ENCODE data around the gene TBC1D9. TPM values are rescaled to one million over a fixed set of nuclear protein-coding genes. Genes with fewer than 3 reads are reported as not detected.

The TBC1D9 gene
- polyA plus RNA-seq, 2 of the 4 experiments (the other 2 are of a cell fraction) = 5.6 to 11.8 TPM

GRCh38 chr4:140726776-140727500, 29.2 kb downstream of the TBC1D9 start (continued):
- TF ChIP-seq ZC3H11A (IDR thresholded peaks at IDR 0.05) = no peak
- no peak for TF ChIP-seq MAFK (IDR thresholded peaks at IDR 0.05; ENCODE audit: partially characterized antibody)
- no peak for TF ChIP-seq USF2 (IDR thresholded peaks at IDR 0.05)
- TF ChIP-seq POLR2AphosphoS2 (conservative IDR thresholded peaks at IDR 0.05; ENCODE audit: low read length) = no peak
- TF ChIP-seq MAX (IDR thresholded peaks at IDR 0.05) = peak; percentile 54; the same call in 1 of the 2 replicates
- no peak for TF ChIP-seq ESRRA (IDR thresholded peaks at IDR 0.05; ENCODE audit: borderline replicate concordance, low read length)
- TF ChIP-seq, protein P1, sequence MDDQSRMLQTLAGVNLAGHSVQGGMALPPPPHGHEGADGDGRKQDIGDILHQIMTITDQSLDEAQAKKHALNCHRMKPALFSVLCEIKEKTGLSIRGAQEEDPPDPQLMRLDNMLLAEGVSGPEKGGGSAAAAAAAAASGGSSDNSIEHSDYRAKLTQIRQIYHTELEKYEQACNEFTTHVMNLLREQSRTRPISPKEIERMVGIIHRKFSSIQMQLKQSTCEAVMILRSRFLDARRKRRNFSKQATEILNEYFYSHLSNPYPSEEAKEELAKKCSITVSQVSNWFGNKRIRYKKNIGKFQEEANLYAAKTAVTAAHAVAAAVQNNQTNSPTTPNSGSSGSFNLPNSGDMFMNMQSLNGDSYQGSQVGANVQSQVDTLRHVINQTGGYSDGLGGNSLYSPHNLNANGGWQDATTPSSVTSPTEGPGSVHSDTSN (IDR thresholded peaks at IDR 0.05) = 0 out of 2 replicates have a peak, but pooled peaks have one; percentile 55
- TF ChIP-seq POLR2A (IDR thresholded peaks at IDR 0.05; ENCODE audit: low read length) = no peak
- no peak for TF ChIP-seq CBX2 (IDR thresholded peaks at IDR 0.05; ENCODE audit: borderline replicate concordance, low read depth)

DNA sequence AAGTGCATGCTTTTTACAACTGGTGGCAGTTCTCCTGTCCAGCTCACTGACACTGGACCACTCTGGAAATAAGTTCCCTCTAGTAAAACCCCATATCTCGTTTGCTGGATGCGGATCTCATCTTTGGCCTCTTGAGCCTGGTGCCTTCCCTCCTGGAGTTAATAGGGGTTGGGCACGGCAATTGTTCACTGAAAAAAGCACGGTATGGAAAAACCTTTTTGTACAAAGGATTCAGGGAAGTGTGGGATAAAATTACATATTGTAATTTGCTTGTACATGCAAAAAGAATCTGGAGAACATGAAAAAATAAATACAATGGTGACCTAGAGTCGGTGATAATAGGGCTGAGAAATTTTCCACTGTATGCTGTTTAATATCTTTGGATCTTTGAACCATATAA, 30.6 kb downstream of the TBC1D9 start:
- Histone ChIP-seq H3K27ac (0 out of 6 replicates have a peak overlapping the region, but pooled peaks of 1 of the 2 experiments have one; percentile 38), H3K4me3 (no peak overlapping the region), H3K4me2 (peak overlapping the region; percentile 86), H3K9me3 (no peaks in the 10 kb centered on the region), H3K4me1 (peaks cover 45% of the 10 kb centered on the region)
- POLR2A ChIA-PET = interaction anchor here (1.3 kb wide), 1 partner anchor 31 kb away, joined by 4 read pairs; the partner anchor contains the start of gene TBC1D9
- no peak for FAIRE-seq
- no peak for TF ChIP-seq TFCP2L1 (CRISPR knock-in tag; IDR thresholded peaks at IDR 0.05)
- TF ChIP-seq ZFP36 (IDR thresholded peaks at IDR 0.05; ENCODE audit: borderline replicate concordance, partially characterized antibody) = no peak
- no peak for TF ChIP-seq MAZ (IDR thresholded peaks at IDR 0.05; ENCODE audit: borderline replicate concordance, low read depth, low read length)
- TF ChIP-seq POLR2AphosphoS2 (conservative IDR thresholded peaks at IDR 0.05; ENCODE audit: low read length) = no peak
- no peak for TF ChIP-seq TP53 (CRISPR knock-in tag; IDR thresholded peaks at IDR 0.05)
- TF ChIP-seq ATOH8 (CRISPR knock-in tag; IDR thresholded peaks at IDR 0.05; ENCODE audit: low read depth) = no peak
- no peak for TF ChIP-seq PHF8 (IDR thresholded peaks at IDR 0.05; ENCODE audit: borderline replicate concordance, low read depth)
- TF ChIP-seq HOXB5 (CRISPR knock-in tag; IDR thresholded peaks at IDR 0.05) = no peak
- TF ChIP-seq, protein P2, sequence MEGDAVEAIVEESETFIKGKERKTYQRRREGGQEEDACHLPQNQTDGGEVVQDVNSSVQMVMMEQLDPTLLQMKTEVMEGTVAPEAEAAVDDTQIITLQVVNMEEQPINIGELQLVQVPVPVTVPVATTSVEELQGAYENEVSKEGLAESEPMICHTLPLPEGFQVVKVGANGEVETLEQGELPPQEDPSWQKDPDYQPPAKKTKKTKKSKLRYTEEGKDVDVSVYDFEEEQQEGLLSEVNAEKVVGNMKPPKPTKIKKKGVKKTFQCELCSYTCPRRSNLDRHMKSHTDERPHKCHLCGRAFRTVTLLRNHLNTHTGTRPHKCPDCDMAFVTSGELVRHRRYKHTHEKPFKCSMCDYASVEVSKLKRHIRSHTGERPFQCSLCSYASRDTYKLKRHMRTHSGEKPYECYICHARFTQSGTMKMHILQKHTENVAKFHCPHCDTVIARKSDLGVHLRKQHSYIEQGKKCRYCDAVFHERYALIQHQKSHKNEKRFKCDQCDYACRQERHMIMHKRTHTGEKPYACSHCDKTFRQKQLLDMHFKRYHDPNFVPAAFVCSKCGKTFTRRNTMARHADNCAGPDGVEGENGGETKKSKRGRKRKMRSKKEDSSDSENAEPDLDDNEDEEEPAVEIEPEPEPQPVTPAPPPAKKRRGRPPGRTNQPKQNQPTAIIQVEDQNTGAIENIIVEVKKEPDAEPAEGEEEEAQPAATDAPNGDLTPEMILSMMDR (IDR thresholded peaks at IDR 0.05) = no peak
- TF ChIP-seq FOXS1 (CRISPR knock-in tag; IDR thresholded peaks at IDR 0.05) = no peak
- no peak for TF ChIP-seq CEBPB (IDR thresholded peaks at IDR 0.05)
- no peak for TF ChIP-seq HDAC2 (IDR thresholded peaks at IDR 0.05)
- TF ChIP-seq, protein P1 (IDR thresholded peaks at IDR 0.05) = no peak
- TF ChIP-seq KDM1A (IDR thresholded peaks at IDR 0.05; ENCODE audit: low read depth) = no peak
- TF ChIP-seq CBX8 (IDR thresholded peaks at IDR 0.05) = no peak
- no peak for TF ChIP-seq MAX (IDR thresholded peaks at IDR 0.05)
- TF ChIP-seq CBX2 (IDR thresholded peaks at IDR 0.05; ENCODE audit: borderline replicate concordance, low read depth) = no peak
- 93% methylated on average over 5 of the region's 5 CpGs for WGBS (ENCODE audit: missing lambda C conversion rate)
- ATAC-seq = no peak
- no peak for DNase-seq (ENCODE audit: low read depth in 1 of 2, low spot score in 1 of 2)
- CTCF ChIA-PET = no interaction called here
